GM12864 (cell line): Measurements from ENCODE around the gene ZBTB47.

Source experiments
- DNase-seq: peaks from one replicate; pipeline ENCODE4 v3.0.0-alpha.2; 2011; ENCODE audit warnings: low read depth
- H3K4me3 ChIP-seq: 2 replicates; pipeline ENCODE4 v1.5.1; 2011; ENCODE audit warnings: mild to moderate bottlenecking, low read depth, low read length, control low read depth
- CTCF ChIP-seq: IDR thresholded peaks from 2 replicates; pipeline ENCODE4 v1.5.1; 2011; ENCODE audit warnings: low read depth, mild to moderate bottlenecking, moderate library complexity, low read length, control low read depth, inconsistent platforms; ENCODE audit errors: missing control alignments

The ZBTB47 gene

GRCh38 chr3:42655980-42656679, 2.6 kb downstream of the ZBTB47 start:
- no peak for DNase-seq
- no peak for TF ChIP-seq CTCF
- H3K4me3 ChIP-seq: no peak overlapping the region

- no peak for DNase-seq
- H3K4me3 ChIP-seq: no peak overlapping the region
- TF ChIP-seq CTCF: no peak
Measured at GRCh38 chr3:42656680-42657610, 3.4 kb downstream of the ZBTB47 start.

- DNase-seq: no peak
- no peak for TF ChIP-seq CTCF
- H3K4me3 ChIP-seq: no peak overlapping the region
Measured at GRCh38 chr3:42657675-42658074, 4.2 kb downstream of the ZBTB47 start.

GRCh38 chr3:42658091-42658770, 4.7 kb downstream of the ZBTB47 start:
- DNase-seq: no peak
- H3K4me3 ChIP-seq: no peak overlapping the region
- no peak for TF ChIP-seq CTCF

GRCh38 chr3:42658771-42659390, 5.4 kb downstream of the ZBTB47 start:
- no peak for DNase-seq
- TF ChIP-seq CTCF: no peak
- no peak overlapping the region for H3K4me3 ChIP-seq

GRCh38 chr3:42659451-42660130, 6.1 kb downstream of the ZBTB47 start:
- no peak for TF ChIP-seq CTCF

More at GRCh38 chr3:42659451-42660130, 6.1 kb downstream of the ZBTB47 start:
- no peak overlapping the region for H3K4me3 ChIP-seq
- DNase-seq: no peak
